HCT116 (cell line): ENCODE results near the gene EDN2. TPM values are rescaled to one million over a fixed set of nuclear protein-coding genes. Genes with fewer than 3 reads are reported as not detected.

Source experiments
- ATAC-seq: fragments of 200-7000 bp; cut with Tn5 transposase; 2 replicates; pipeline ENCODE4 v1.9.1; 2020; ENCODE audit warnings: mild to moderate bottlenecking, moderate library complexity
- BruUV-seq: library from RNA; stranded (reverse); fragments of 400-500 nt; replicated peaks from 2 replicates; lab custom pipeline; 2021; lab: Mats Ljungman, UMichigan
- CTCF ChIA-PET: fragments of 300-600 bp; sonication (Branson Sonifier 250); formaldehyde crosslinking; loops from one replicate; lab custom pipeline; 2021; ENCODE audit warnings: antibody characterized with exemption; lab: Charles Lee
- POLR2A ChIA-PET: fragments of 300-600, 350-600 bp; sonication (Branson Sonifier 250); formaldehyde crosslinking; loops from one replicate; lab custom pipeline; 2021; ENCODE audit warnings: antibody characterized with exemption; lab: Charles Lee
- RAD21 ChIA-PET, 2 experiments: fragments of 300-600 bp; sonication (Branson Sonifier 250); formaldehyde crosslinking; loops; one replicate each; lab custom pipeline; 2023; ENCODE audit warnings: low total read pairs in 2 of 2; ENCODE audit not compliant: uncharacterized antibody in 2 of 2, unreplicated experiment in 2 of 2, low non-redundant PET in 1 of 2; lab: Charles Lee
- DNase-seq: peaks from one replicate; pipeline ENCODE4 v3.0.0-alpha.2; 2010; ENCODE audit warnings: low read depth, low spot score
- H2AFZ ChIP-seq: fragments of 200-600 bp; shearing (Covaris generic), sonication (generic); 2 replicates; pipeline ENCODE4 v1.6.1; 2017; ENCODE audit warnings: low read depth, mixed run types, mixed read lengths, antibody characterized with exemption, low read length; ENCODE audit not compliant: poor library complexity, severe bottlenecking
- H3K27ac ChIP-seq: 2 replicates; pipeline ENCODE4 v1.5.1; 2012; ENCODE audit warnings: low read depth, low read length
- H3K27me3 ChIP-seq: fragments of 200-600 bp; sonication (generic); 2 replicates; pipeline ENCODE4 v1.6.1; 2016; ENCODE audit warnings: mixed run types, low read length, mixed read lengths; ENCODE audit not compliant: insufficient read depth
- H3K36me3 ChIP-seq, 2 experiments: fragments of 200-500 bp in 1 of 2; fragments of 200-600 bp in 1 of 2; sonication (Bioruptor generic) in 1 of 2; sonication (generic) in 1 of 2; 2 replicates each; pipeline versions ENCODE4 v1.5.1 to v1.6.1; 2014 to 2016; ENCODE audit warnings: low read length in 2 of 2, inconsistent platforms in 1 of 2, mixed read lengths in 1 of 2, mixed run types in 1 of 2; ENCODE audit not compliant: insufficient read depth in 2 of 2, control insufficient read depth in 1 of 2
- H3K4me1 ChIP-seq, 2 experiments: fragments of 200-600 bp in 1 of 2; sonication (generic) in 1 of 2; 2 replicates each; pipeline versions ENCODE4 v1.5.1 to v1.6.1; 2012 to 2017; ENCODE audit warnings: low read length in 2 of 2, inconsistent platforms in 1 of 2, mild to moderate bottlenecking in 1 of 2, mixed read lengths in 1 of 2, mixed run types in 1 of 2, moderate library complexity in 1 of 2; ENCODE audit not compliant: insufficient read depth in 2 of 2, control insufficient read depth in 1 of 2
- H3K4me2 ChIP-seq: fragments of 200-600 bp; sonication (generic); 2 replicates; pipeline ENCODE4 v1.6.1; 2017; ENCODE audit warnings: mixed run types, low read length, mixed read lengths
- H3K4me3 ChIP-seq, 2 experiments: fragments of 200-600 bp in 1 of 2; sonication (generic) in 1 of 2; replicated peaks in 1 of 2; 2 replicates each; pipeline ENCODE4 v1.5.1; 2011 to 2016; ENCODE audit warnings: low read length in 2 of 2, control low read depth in 1 of 2, low read depth in 1 of 2, mild to moderate bottlenecking in 1 of 2, mixed read lengths in 1 of 2, mixed run types in 1 of 2
- H3K79me2 ChIP-seq: fragments of 200-600 bp; sonication (generic); 2 replicates; pipeline ENCODE4 v1.6.1; 2017; ENCODE audit warnings: mild to moderate bottlenecking, mixed run types, low read length, moderate library complexity, mixed read lengths; ENCODE audit not compliant: insufficient read depth
- H3K9ac ChIP-seq: fragments of 200-600 bp; sonication (generic); 2 replicates; pipeline ENCODE4 v1.6.1; 2016; ENCODE audit warnings: low read length, mixed read lengths
- H3K9me2 ChIP-seq: fragments of 200-600 bp; sonication (generic), shearing (Covaris generic); 2 replicates; pipeline ENCODE4 v1.6.1; 2017; ENCODE audit warnings: mixed run types, mild to moderate bottlenecking, moderate library complexity; ENCODE audit not compliant: insufficient read depth
- H3K9me3 ChIP-seq, 2 experiments: fragments of 200-500 bp in 1 of 2; fragments of 200-600 bp in 1 of 2; sonication (Bioruptor generic) in 1 of 2; sonication (generic) in 1 of 2; 2 replicates each; pipeline ENCODE4 v1.6.1; 2014 to 2017; ENCODE audit warnings: low read length in 2 of 2, mixed read lengths in 2 of 2, inconsistent platforms in 1 of 2, low read depth in 1 of 2, mild to moderate bottlenecking in 1 of 2, mixed run types in 1 of 2, moderate library complexity in 1 of 2; ENCODE audit not compliant: control insufficient read depth in 1 of 2, insufficient read depth in 1 of 2
- H4K20me1 ChIP-seq: fragments of 200-600 bp; sonication (generic), shearing (Covaris generic); 2 replicates; pipeline ENCODE4 v1.6.1; 2017; ENCODE audit warnings: mixed run types, mild to moderate bottlenecking, moderate library complexity; ENCODE audit not compliant: insufficient read depth
- CBX3 ChIP-seq: IDR thresholded peaks from 2 replicates; pipeline ENCODE4 v1.6.1; 2012; ENCODE audit warnings: low read depth
- CEBPB ChIP-seq: IDR thresholded peaks from 2 replicates; pipeline ENCODE4 v1.6.1; 2012; ENCODE audit warnings: low read depth
- EGR1 ChIP-seq: IDR thresholded peaks from 2 replicates; pipeline ENCODE4 v1.6.1; 2012; ENCODE audit warnings: low read depth
- ELF1 ChIP-seq: IDR thresholded peaks from 2 replicates; pipeline ENCODE4 v1.6.1; 2012; ENCODE audit warnings: low read depth, borderline replicate concordance
- EZH2 ChIP-seq: fragments of 200-600 bp; sonication (generic); IDR thresholded peaks from 2 replicates; pipeline ENCODE4 v1.6.1; 2017; ENCODE audit warnings: antibody characterized with exemption, mixed run types
- FOSL1 ChIP-seq: IDR thresholded peaks from 2 replicates; pipeline ENCODE4 v1.6.1; 2012; ENCODE audit warnings: low read depth
- POLR2A ChIP-seq: IDR thresholded peaks from 2 replicates; pipeline ENCODE4 v1.7.0; 2011; ENCODE audit warnings: borderline replicate concordance; ENCODE audit not compliant: insufficient read depth, insufficient read length; ENCODE audit errors: extremely low read depth
- POLR2AphosphoS5 ChIP-seq: IDR thresholded peaks from 2 replicates; pipeline ENCODE4 v1.6.1; 2011; ENCODE audit warnings: mild to moderate bottlenecking, low read depth, low read length, moderate library complexity
- RAD21 ChIP-seq: IDR thresholded peaks from 2 replicates; pipeline ENCODE4 v1.6.1; 2012; ENCODE audit warnings: low read depth, mild to moderate bottlenecking
- SIN3A ChIP-seq: IDR thresholded peaks from 2 replicates; pipeline ENCODE4 v1.6.1; 2012; ENCODE audit warnings: low read depth
- SP1 ChIP-seq: IDR thresholded peaks from 2 replicates; pipeline ENCODE4 v1.6.1; 2012; ENCODE audit warnings: low read depth
- TCF7L2 ChIP-seq: IDR thresholded peaks from 2 replicates; pipeline ENCODE4 v1.7.0; 2011; ENCODE audit warnings: borderline replicate concordance, inconsistent platforms; ENCODE audit not compliant: insufficient read depth, insufficient read length; ENCODE audit errors: extremely low read depth
- YY1 ChIP-seq: IDR thresholded peaks from 2 replicates; pipeline ENCODE4 v1.6.1; 2011; ENCODE audit warnings: low read length, low read depth, moderate library complexity, mild to moderate bottlenecking; ENCODE audit not compliant: insufficient replicate concordance; ENCODE audit errors: extremely low read depth
- ZFX ChIP-seq: fragments of 450-650 bp; IDR thresholded peaks from 2 replicates; pipeline ENCODE4 v1.6.1; 2017
- ZNF274 ChIP-seq: fragments of 200-500 bp; sonication (Bioruptor generic); IDR thresholded peaks from 2 replicates; pipeline ENCODE4 v1.6.1; 2014; ENCODE audit warnings: mild to moderate bottlenecking, low read depth, low read length, inconsistent platforms
- intact Hi-C: fragments of 100-400 bp; cut with micrococcal nuclease; formaldehyde crosslinking; loops from 2 replicates; pipeline ENCODE4 v1.10.0; 2022
- total RNA-seq: library from RNA; stranded (reverse); gene quantifications from one replicate; pipeline ENCODE4 v1.2.1, GENCODE V29; 2021; ENCODE audit not compliant: unreplicated experiment
- TF ChIP-seq, protein P1 (sequence below): IDR thresholded peaks from 2 replicates; pipeline ENCODE4 v1.6.1; 2012; ENCODE audit warnings: low read depth
- TF ChIP-seq, protein P2 (sequence below): IDR thresholded peaks from 2 replicates; pipeline ENCODE4 v1.6.1; 2012
- TF ChIP-seq, protein P3 (sequence below), 3 experiments: fragments of 200-600 bp in 1 of 3; sonication (generic) in 1 of 3; IDR thresholded peaks in 2 of 3; conservative IDR thresholded peaks in 1 of 3; 2 replicates each; pipeline ENCODE4 v1.5.1; 2012 to 2017; ENCODE audit warnings: low read depth in 2 of 3, low read length in 2 of 3, antibody characterized with exemption in 1 of 3, borderline replicate concordance in 1 of 3, control low read depth in 1 of 3, mild to moderate bottlenecking in 1 of 3, mixed read lengths in 1 of 3, mixed run types in 1 of 3, moderate library complexity in 1 of 3; ENCODE audit not compliant: insufficient read depth in 1 of 3
- TF ChIP-seq, protein P4 (sequence below): IDR thresholded peaks from 2 replicates; pipeline ENCODE4 v1.6.1; 2012

The EDN2 gene
- total RNA-seq, 1 experiment from 2014 or later: not detected

DNA sequence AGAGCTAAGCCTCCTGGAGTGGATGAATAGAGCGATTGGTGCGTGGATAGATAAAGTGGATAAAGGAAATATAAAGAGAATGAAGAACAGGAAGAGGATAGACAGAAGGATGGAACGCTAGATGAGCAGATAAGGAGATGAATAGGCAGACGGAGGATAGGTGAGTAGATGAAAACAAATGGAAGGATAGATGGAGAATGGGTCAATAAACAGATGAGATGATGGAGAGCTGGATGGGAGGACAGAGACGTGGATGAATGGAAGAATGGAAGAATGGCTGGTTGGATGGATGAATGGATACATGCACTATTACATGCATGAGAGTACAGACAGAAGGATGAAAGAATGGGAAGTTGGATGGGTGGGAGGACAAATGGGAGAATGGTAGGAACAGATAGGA lies 35.2 kb upstream of the EDN2 start:
- ChIA-PET RAD21 (no interaction called here), POLR2A (no interaction called here), CTCF (no interaction called here)
- Histone ChIP-seq H3K4me1 (peaks cover 16 to 22% of the 10 kb centered on the region in 2 experiments), H3K9ac (no peak overlapping the region), H3K27me3 (no peaks in the 10 kb centered on the region), H3K4me2 (no peak overlapping the region), H3K79me2 (no peaks in the 10 kb centered on the region), H3K4me3 (no peak overlapping the region), H3K36me3 (no peaks in the 10 kb centered on the region), H2AFZ (no peak overlapping the region), H3K9me2 (no peaks in the 10 kb centered on the region), H4K20me1 (no peaks in the 10 kb centered on the region), H3K9me3 (no peaks in the 10 kb centered on the region), H3K27ac (no peak overlapping the region)
- ATAC-seq (no peak), DNase-seq (no peak)
- no TSS peak for BruUV-seq
- TF ChIP-seq CEBPB: no peak
- TF ChIP-seq CBX3: no peak
- TF ChIP-seq EZH2: no peak
- no peak for TF ChIP-seq ZNF274
- TF ChIP-seq EGR1: no peak
- TF ChIP-seq RAD21: no peak
- TF ChIP-seq, protein P1, sequence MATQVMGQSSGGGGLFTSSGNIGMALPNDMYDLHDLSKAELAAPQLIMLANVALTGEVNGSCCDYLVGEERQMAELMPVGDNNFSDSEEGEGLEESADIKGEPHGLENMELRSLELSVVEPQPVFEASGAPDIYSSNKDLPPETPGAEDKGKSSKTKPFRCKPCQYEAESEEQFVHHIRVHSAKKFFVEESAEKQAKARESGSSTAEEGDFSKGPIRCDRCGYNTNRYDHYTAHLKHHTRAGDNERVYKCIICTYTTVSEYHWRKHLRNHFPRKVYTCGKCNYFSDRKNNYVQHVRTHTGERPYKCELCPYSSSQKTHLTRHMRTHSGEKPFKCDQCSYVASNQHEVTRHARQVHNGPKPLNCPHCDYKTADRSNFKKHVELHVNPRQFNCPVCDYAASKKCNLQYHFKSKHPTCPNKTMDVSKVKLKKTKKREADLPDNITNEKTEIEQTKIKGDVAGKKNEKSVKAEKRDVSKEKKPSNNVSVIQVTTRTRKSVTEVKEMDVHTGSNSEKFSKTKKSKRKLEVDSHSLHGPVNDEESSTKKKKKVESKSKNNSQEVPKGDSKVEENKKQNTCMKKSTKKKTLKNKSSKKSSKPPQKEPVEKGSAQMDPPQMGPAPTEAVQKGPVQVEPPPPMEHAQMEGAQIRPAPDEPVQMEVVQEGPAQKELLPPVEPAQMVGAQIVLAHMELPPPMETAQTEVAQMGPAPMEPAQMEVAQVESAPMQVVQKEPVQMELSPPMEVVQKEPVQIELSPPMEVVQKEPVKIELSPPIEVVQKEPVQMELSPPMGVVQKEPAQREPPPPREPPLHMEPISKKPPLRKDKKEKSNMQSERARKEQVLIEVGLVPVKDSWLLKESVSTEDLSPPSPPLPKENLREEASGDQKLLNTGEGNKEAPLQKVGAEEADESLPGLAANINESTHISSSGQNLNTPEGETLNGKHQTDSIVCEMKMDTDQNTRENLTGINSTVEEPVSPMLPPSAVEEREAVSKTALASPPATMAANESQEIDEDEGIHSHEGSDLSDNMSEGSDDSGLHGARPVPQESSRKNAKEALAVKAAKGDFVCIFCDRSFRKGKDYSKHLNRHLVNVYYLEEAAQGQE: no peak
- TF ChIP-seq ELF1: no peak
- TF ChIP-seq, protein P2, sequence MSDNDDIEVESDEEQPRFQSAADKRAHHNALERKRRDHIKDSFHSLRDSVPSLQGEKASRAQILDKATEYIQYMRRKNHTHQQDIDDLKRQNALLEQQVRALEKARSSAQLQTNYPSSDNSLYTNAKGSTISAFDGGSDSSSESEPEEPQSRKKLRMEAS: no peak
- TF ChIP-seq SP1: no peak
- TF ChIP-seq SIN3A: no peak
- no peak for TF ChIP-seq YY1
- TF ChIP-seq TCF7L2: no peak
- TF ChIP-seq, protein P3, sequence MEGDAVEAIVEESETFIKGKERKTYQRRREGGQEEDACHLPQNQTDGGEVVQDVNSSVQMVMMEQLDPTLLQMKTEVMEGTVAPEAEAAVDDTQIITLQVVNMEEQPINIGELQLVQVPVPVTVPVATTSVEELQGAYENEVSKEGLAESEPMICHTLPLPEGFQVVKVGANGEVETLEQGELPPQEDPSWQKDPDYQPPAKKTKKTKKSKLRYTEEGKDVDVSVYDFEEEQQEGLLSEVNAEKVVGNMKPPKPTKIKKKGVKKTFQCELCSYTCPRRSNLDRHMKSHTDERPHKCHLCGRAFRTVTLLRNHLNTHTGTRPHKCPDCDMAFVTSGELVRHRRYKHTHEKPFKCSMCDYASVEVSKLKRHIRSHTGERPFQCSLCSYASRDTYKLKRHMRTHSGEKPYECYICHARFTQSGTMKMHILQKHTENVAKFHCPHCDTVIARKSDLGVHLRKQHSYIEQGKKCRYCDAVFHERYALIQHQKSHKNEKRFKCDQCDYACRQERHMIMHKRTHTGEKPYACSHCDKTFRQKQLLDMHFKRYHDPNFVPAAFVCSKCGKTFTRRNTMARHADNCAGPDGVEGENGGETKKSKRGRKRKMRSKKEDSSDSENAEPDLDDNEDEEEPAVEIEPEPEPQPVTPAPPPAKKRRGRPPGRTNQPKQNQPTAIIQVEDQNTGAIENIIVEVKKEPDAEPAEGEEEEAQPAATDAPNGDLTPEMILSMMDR (IDR thresholded peaks at IDR 0.05 in 2 of 3, conservative IDR thresholded peaks at IDR 0.05 in 1 of 3; ENCODE audit: borderline replicate concordance in 1 of 3, insufficient read depth in 1 of 3, low read depth in 2 of 3, low read length in 2 of 3): no peak
- TF ChIP-seq POLR2A: no peak
- TF ChIP-seq, protein P4, sequence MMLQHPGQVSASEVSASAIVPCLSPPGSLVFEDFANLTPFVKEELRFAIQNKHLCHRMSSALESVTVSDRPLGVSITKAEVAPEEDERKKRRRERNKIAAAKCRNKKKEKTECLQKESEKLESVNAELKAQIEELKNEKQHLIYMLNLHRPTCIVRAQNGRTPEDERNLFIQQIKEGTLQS: no peak
- no peak for TF ChIP-seq ZFX
- TF ChIP-seq POLR2AphosphoS5: no peak
- TF ChIP-seq FOSL1: no peak
- intact Hi-C loops: no loop called here
